Hepatocyte (in vitro differentiated cells): ENCODE results near the gene CYP2S1. TPM values are rescaled to one million over a fixed set of nuclear protein-coding genes. Genes with fewer than 3 reads are reported as not detected.

Experiments used
- DNase-seq: peaks from one replicate; pipeline ENCODE4 v3.0.0-alpha.2; 2016; ENCODE audit warnings: low spot score
- H2AFZ ChIP-seq: fragments of 200-600 bp; sonication (generic); 2 replicates; pipeline ENCODE4 v1.6.0; 2016; ENCODE audit warnings: antibody characterized with exemption, mild to moderate bottlenecking
- H3K27ac ChIP-seq: fragments of 200-600 bp; sonication (generic); 2 replicates; pipeline ENCODE4 v1.5.1; 2016; ENCODE audit warnings: mild to moderate bottlenecking
- H3K27me3 ChIP-seq: fragments of 200-600 bp; sonication (generic); 2 replicates; pipeline ENCODE4 v1.6.1; 2016
- H3K36me3 ChIP-seq: fragments of 200-600 bp; sonication (generic); replicated peaks from 2 replicates; pipeline ENCODE4 v1.5.1; 2016; ENCODE audit warnings: low read depth; ENCODE audit not compliant: insufficient read depth
- H3K4me1 ChIP-seq: fragments of 200-600 bp; sonication (generic); 2 replicates; pipeline ENCODE4 v1.5.1; 2016; ENCODE audit warnings: mild to moderate bottlenecking, moderate library complexity; ENCODE audit not compliant: insufficient read depth
- H3K4me2 ChIP-seq: fragments of 200-600 bp; sonication (generic); 2 replicates; pipeline ENCODE4 v1.6.0; 2016
- H3K4me3 ChIP-seq: fragments of 200-600 bp; sonication (generic); 2 replicates; pipeline ENCODE4 v1.5.1; 2016; ENCODE audit warnings: mild to moderate bottlenecking
- H3K79me2 ChIP-seq: fragments of 200-600 bp; sonication (generic); 2 replicates; pipeline ENCODE4 v1.6.0; 2017; ENCODE audit warnings: mild to moderate bottlenecking
- H3K9me2 ChIP-seq: fragments of 200-600 bp; sonication (generic); replicated peaks from 2 replicates; pipeline ENCODE4 v1.6.0; 2017; ENCODE audit warnings: mild to moderate bottlenecking; ENCODE audit not compliant: insufficient read depth
- H3K9me3 ChIP-seq: fragments of 200-600 bp; sonication (generic); 2 replicates; pipeline ENCODE4 v1.5.1; 2016; ENCODE audit warnings: low read depth, mild to moderate bottlenecking
- H4K20me1 ChIP-seq: fragments of 200-600 bp; sonication (generic); 2 replicates; pipeline ENCODE4 v1.6.0; 2016; ENCODE audit warnings: mild to moderate bottlenecking; ENCODE audit not compliant: insufficient read depth, poor library complexity, severe bottlenecking
- EZH2 ChIP-seq: fragments of 200-600 bp; sonication (generic); IDR thresholded peaks from 2 replicates; pipeline ENCODE4 v1.6.1; 2016; ENCODE audit warnings: antibody characterized with exemption, mild to moderate bottlenecking, borderline replicate concordance
- EZH2phosphoT487 ChIP-seq: fragments of 200-600 bp; sonication (generic); IDR thresholded peaks from one replicate; pipeline ENCODE4 v1.6.1; 2018; ENCODE audit warnings: antibody characterized with exemption, mild to moderate bottlenecking, low read depth, moderate library complexity; ENCODE audit not compliant: unreplicated experiment, severe bottlenecking
- WGBS: methylation state at CpG from one replicate; pipeline ENCODE4 v1.1.6; 2016; ENCODE audit warnings: low lambda C conversion rate; ENCODE audit errors: missing lambda C conversion rate; 5-methylcytosine and 5-hydroxymethylcytosine counted together
- polyA plus RNA-seq: library from polyadenylated mRNA; unstranded; fragments of >200 nt; fragmentation: Nextera tagmentation; extraction: Ambion mirVana; gene quantifications from 2 replicates; pipeline ENCODE4 v1.2.1, GENCODE V29; 2016
- total RNA-seq: library from RNA; depleted of rRNA; stranded (reverse); fragments of >200 nt; gene quantifications from 2 replicates; pipeline ENCODE4 v1.2.3, GENCODE V29; 2014
- TF ChIP-seq, protein P1 (sequence below): fragments of 200-600 bp; sonication (generic); IDR thresholded peaks from 2 replicates; pipeline ENCODE4 v1.5.1; 2016; ENCODE audit warnings: antibody characterized with exemption, mild to moderate bottlenecking; ENCODE audit not compliant: poor library complexity

CYP2S1 gene
- total and polyA plus RNA-seq, 2 experiments from 2014 or later: 11.6 to 23.7 TPM

DNA sequence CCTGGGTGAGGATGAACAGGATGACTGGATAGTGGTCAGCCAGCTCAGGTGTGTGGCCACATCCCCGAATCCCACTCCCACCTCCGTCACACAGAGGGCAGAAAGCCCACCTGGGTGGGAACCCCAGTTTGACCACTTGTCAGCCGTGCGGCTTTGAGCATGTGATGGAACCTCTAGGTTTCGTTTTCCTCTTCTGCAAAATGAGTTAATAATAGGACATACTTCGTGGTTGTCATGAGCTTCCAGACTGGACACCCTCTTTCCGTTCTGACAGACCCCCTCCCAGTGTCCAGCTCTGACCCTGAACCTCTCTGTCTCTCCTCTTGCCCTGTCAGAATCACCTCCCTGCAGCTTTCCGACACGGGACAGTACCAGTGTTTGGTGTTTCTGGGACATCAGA is 27.8 kb downstream of the CYP2S1 start:
- Histone ChIP-seq H2AFZ (no peak overlapping the region), H3K36me3 (no peaks in the 10 kb centered on the region), H4K20me1 (no peaks in the 10 kb centered on the region), H3K27me3 (no peaks in the 10 kb centered on the region), H3K79me2 (peaks cover 13% of the 10 kb centered on the region), H3K27ac (no peak overlapping the region), H3K4me3 (no peak overlapping the region), H3K4me2 (peak overlapping the region; percentile 92), H3K4me1 (peaks cover 19% of the 10 kb centered on the region), H3K9me3 (no peaks in the 10 kb centered on the region), H3K9me2 (no peaks in the 10 kb centered on the region)
- 90% methylated on average over 9 of the region's 9 CpGs for WGBS
- DNase-seq: no peak
- TF ChIP-seq EZH2: no peak
- TF ChIP-seq EZH2phosphoT487: no peak
- TF ChIP-seq, protein P1, sequence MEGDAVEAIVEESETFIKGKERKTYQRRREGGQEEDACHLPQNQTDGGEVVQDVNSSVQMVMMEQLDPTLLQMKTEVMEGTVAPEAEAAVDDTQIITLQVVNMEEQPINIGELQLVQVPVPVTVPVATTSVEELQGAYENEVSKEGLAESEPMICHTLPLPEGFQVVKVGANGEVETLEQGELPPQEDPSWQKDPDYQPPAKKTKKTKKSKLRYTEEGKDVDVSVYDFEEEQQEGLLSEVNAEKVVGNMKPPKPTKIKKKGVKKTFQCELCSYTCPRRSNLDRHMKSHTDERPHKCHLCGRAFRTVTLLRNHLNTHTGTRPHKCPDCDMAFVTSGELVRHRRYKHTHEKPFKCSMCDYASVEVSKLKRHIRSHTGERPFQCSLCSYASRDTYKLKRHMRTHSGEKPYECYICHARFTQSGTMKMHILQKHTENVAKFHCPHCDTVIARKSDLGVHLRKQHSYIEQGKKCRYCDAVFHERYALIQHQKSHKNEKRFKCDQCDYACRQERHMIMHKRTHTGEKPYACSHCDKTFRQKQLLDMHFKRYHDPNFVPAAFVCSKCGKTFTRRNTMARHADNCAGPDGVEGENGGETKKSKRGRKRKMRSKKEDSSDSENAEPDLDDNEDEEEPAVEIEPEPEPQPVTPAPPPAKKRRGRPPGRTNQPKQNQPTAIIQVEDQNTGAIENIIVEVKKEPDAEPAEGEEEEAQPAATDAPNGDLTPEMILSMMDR: no peak

DNA sequence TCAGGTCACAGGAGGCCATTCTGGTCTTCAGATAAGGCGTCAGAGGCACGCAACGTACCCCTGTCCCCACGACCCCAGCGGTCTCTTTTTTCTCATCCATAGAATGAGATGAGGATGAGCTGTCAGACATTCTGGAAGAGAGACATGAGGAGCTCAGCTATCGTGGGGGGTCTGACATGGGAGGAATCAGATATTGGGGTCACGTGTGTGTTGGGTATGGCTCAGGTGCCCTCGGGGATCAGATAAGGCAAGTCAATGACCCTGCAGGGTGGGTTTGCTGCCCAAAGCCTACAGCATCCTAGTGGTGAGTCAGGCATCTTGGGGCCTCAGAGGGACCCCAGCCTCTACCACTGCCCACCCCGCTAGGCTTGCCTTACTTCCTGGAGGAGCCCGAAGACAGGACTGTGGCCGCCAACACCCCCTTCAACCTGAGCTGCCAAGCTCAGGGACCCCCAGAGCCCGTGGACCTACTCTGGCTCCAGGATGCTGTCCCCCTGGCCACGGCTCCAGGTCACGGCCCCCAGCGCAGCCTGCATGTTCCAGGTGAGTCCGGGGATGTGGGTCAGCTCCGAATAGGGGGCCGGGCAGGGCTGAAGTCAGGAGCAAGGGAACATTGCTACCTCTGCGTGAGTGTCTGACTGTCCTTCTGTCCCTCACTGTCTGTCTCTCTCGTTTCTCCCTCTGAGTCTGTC is 28.6 kb downstream of the CYP2S1 start:
- 89% methylated on average over 20 of the region's 20 CpGs for WGBS
- H3K27ac ChIP-seq: no peak overlapping the region
- H3K4me2 ChIP-seq: no peak overlapping the region
- peaks cover 13% of the 10 kb centered on the region for H3K79me2 ChIP-seq
- no peaks in the 10 kb centered on the region for H4K20me1 ChIP-seq
- no peak overlapping the region for H2AFZ ChIP-seq
- H3K4me1 ChIP-seq: peaks cover 22% of the 10 kb centered on the region
- no peak for DNase-seq
- no peaks in the 10 kb centered on the region for H3K27me3 ChIP-seq
- H3K36me3 ChIP-seq: no peaks in the 10 kb centered on the region
- H3K9me2 ChIP-seq: no peaks in the 10 kb centered on the region
- no peaks in the 10 kb centered on the region for H3K9me3 ChIP-seq
- no peak overlapping the region for H3K4me3 ChIP-seq
- TF ChIP-seq EZH2phosphoT487 (no peak), EZH2 (no peak)
- TF ChIP-seq, protein P1: no peak

DNA sequence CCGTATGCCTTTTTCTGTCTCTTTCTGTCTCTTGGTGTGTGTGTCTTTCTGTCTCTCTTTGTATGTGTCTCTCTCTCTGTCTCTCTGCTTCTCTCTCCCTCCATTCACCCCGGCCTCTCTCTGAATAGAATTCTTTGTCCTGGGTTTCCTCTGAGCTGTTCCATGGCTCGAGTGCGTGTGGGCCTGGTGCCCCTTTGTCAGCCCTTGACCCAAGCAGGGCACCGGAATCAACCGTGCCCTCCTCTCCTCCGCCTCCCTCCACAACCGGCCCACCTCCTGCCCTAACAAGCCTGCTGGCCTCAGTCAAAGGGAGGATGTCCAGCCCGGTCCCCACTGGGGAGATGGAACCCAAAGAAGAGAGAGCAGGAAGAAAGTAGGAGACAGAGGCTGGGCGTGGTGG is 29.2 kb downstream of the CYP2S1 start:
- Histone ChIP-seq H3K4me1 (peaks cover 28% of the 10 kb centered on the region), H3K27ac (no peak overlapping the region), H3K79me2 (peaks cover 13% of the 10 kb centered on the region)

More for the DNA sequence above, 29.2 kb downstream of the CYP2S1 start:
- 94% methylated on average over 10 of the region's 10 CpGs for WGBS
- H3K9me3 ChIP-seq: no peaks in the 10 kb centered on the region
- no peaks in the 10 kb centered on the region for H3K36me3 ChIP-seq
- H4K20me1 ChIP-seq: no peaks in the 10 kb centered on the region
- H3K27me3 ChIP-seq: no peaks in the 10 kb centered on the region
- no peak for DNase-seq
- no peak overlapping the region for H3K4me3 ChIP-seq
- H3K4me2 ChIP-seq: no peak overlapping the region
- no peak for TF ChIP-seq EZH2
- TF ChIP-seq, protein P1: no peak
- TF ChIP-seq EZH2phosphoT487: no peak
- no peak overlapping the region for H2AFZ ChIP-seq
- no peaks in the 10 kb centered on the region for H3K9me2 ChIP-seq
